HepG2 (cell line): Measurements from ENCODE around the gene OSCP1.

Source experiments
- ATF1 ChIP-seq: IDR thresholded peaks from 2 replicates; pipeline ENCODE4 v1.6.1; 2016; ENCODE audit warnings: mild to moderate bottlenecking, control low read depth
- CEBPB ChIP-seq: IDR thresholded peaks from 2 replicates; pipeline ENCODE4 v1.6.1; 2011; ENCODE audit warnings: low read depth, low read length, improper control_type of control experiment, borderline replicate concordance
- CTCF ChIP-seq: sonication (generic); formaldehyde crosslinking; IDR thresholded peaks from 2 replicates; pipeline ENCODE4 v1.5.0; 2020; ENCODE audit warnings: mild to moderate bottlenecking, missing genetic modification reagents, moderate library complexity
- E2F1 ChIP-seq: sonication (generic); formaldehyde crosslinking; IDR thresholded peaks from 2 replicates; pipeline ENCODE4 v1.5.0; 2020; ENCODE audit warnings: missing genetic modification reagents
- GPBP1L1 ChIP-seq: sonication (generic); formaldehyde crosslinking; IDR thresholded peaks from 2 replicates; pipeline ENCODE4 v1.5.0; 2020; ENCODE audit warnings: mild to moderate bottlenecking, missing genetic modification reagents
- IKZF1 ChIP-seq: fragments of 450-650 bp; IDR thresholded peaks from 2 replicates; pipeline ENCODE4 v1.7.1; 2016
- NAIF1 ChIP-seq: sonication (generic); formaldehyde crosslinking; IDR thresholded peaks from 2 replicates; pipeline ENCODE4 v1.5.0; 2020; ENCODE audit warnings: mild to moderate bottlenecking, missing genetic modification reagents, borderline replicate concordance
- POLR2A ChIP-seq, 2 experiments: IDR thresholded peaks; 2 replicates each; pipeline ENCODE4 v1.6.1; 2011; ENCODE audit warnings: low read depth in 2 of 2, low read length in 2 of 2, mild to moderate bottlenecking in 1 of 2, moderate library complexity in 1 of 2; ENCODE audit not compliant: insufficient read depth in 1 of 2
- SNAPC2 ChIP-seq: sonication (generic); formaldehyde crosslinking; IDR thresholded peaks from 2 replicates; pipeline ENCODE4 v1.8.1; 2022; ENCODE audit warnings: mild to moderate bottlenecking, missing genetic modification reagents
- TAF1 ChIP-seq: sonication (generic); formaldehyde crosslinking; IDR thresholded peaks from 2 replicates; pipeline ENCODE4 v1.4.0; 2020; ENCODE audit warnings: missing genetic modification reagents
- TRIM22 ChIP-seq: fragments of 450-650 bp; IDR thresholded peaks from 2 replicates; pipeline ENCODE4 v1.6.1; 2017
- ZNF232 ChIP-seq: sonication (generic); formaldehyde crosslinking; IDR thresholded peaks from 2 replicates; pipeline ENCODE4 v1.4.0; 2020; ENCODE audit warnings: missing genetic modification reagents, borderline replicate concordance
- ZNF24 ChIP-seq: fragments of 450-650 bp; IDR thresholded peaks from 2 replicates; pipeline ENCODE4 v1.6.1; 2017; ENCODE audit warnings: antibody characterized with exemption, mild to moderate bottlenecking
- ZNF556 ChIP-seq: sonication (generic); formaldehyde crosslinking; IDR thresholded peaks from 2 replicates; pipeline ENCODE4 v1.4.0; 2020; ENCODE audit warnings: mild to moderate bottlenecking, missing genetic modification reagents, borderline replicate concordance

GRCh38 chr1:36481771-36482723 lies 31.8 kb upstream of the OSCP1 start:
- TF ChIP-seq IKZF1: no peak
- TF ChIP-seq TRIM22: no peak
- TF ChIP-seq SNAPC2 (CRISPR knock-in tag): no peak
- no peak for TF ChIP-seq CEBPB
- no peak for TF ChIP-seq POLR2A (IDR thresholded peaks at IDR 0.05; ENCODE audit: insufficient read depth in 1 of 2, low read depth in 2 of 2, low read length in 2 of 2)
- no peak for TF ChIP-seq ZNF24
- TF ChIP-seq CTCF (CRISPR knock-in tag): no peak
- TF ChIP-seq TAF1 (CRISPR knock-in tag): no peak; the same call in 1 of the 2 replicates
- no peak for TF ChIP-seq ZNF556
- no peak for TF ChIP-seq NAIF1 (CRISPR knock-in tag)
- no peak for TF ChIP-seq E2F1 (CRISPR knock-in tag)
- no peak for TF ChIP-seq GPBP1L1 (CRISPR knock-in tag)
- no peak for TF ChIP-seq ZNF232 (CRISPR knock-in tag)
- no peak for TF ChIP-seq ATF1 (CRISPR knock-in tag)
